ENCODE measurements around the gene MRM3. TPM values are rescaled to one million over a fixed set of nuclear protein-coding genes. Genes with fewer than 3 reads are reported as not detected.
A peak's percentile ranks its signal among the peaks of the same experiment; 100 is the strongest.

The MRM3 gene
- total and polyA plus RNA-seq, 7 donors: 17.2 to 36.2 (median 25.9) TPM

GRCh38 chr17:806781-807522 lies 24.8 kb downstream of the MRM3 start:
- intact Hi-C loops (cut with DNase I): no loop called here
- Histone ChIP-seq H3K9me3 (no peaks in the 10 kb centered on the region), H3K36me3 (ENCODE audit: insufficient read depth in 1 of 2, low read depth in 1 of 2) (peaks cover 0 to 16% of the 10 kb centered on the region in 2 donors), H3K4me1 (peaks cover 15% of the 10 kb centered on the region), H3K27ac (no peak overlapping the region), H3K27me3 (ENCODE audit: insufficient read depth in 3 of 3, low read length in 2 of 3) (no peaks in the 10 kb centered on the region), H3K4me3 (no peak overlapping the region)
- ATAC-seq (no peak), DNase-seq (no peak)
- 89 to 92% (median 90%) methylated on average over 33 of the region's 33 CpGs for WGBS, 3 donors
- TF ChIP-seq, protein P1, sequence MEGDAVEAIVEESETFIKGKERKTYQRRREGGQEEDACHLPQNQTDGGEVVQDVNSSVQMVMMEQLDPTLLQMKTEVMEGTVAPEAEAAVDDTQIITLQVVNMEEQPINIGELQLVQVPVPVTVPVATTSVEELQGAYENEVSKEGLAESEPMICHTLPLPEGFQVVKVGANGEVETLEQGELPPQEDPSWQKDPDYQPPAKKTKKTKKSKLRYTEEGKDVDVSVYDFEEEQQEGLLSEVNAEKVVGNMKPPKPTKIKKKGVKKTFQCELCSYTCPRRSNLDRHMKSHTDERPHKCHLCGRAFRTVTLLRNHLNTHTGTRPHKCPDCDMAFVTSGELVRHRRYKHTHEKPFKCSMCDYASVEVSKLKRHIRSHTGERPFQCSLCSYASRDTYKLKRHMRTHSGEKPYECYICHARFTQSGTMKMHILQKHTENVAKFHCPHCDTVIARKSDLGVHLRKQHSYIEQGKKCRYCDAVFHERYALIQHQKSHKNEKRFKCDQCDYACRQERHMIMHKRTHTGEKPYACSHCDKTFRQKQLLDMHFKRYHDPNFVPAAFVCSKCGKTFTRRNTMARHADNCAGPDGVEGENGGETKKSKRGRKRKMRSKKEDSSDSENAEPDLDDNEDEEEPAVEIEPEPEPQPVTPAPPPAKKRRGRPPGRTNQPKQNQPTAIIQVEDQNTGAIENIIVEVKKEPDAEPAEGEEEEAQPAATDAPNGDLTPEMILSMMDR (IDR thresholded peaks at IDR 0.05): no peak

- peaks cover 0 to 16% of the 10 kb centered on the region in 2 donors for H3K36me3 ChIP-seq (ENCODE audit: insufficient read depth in 1 of 2, low read depth in 1 of 2)
- no peaks in the 10 kb centered on the region for H3K9me3 ChIP-seq
- no peak overlapping the region for H3K4me3 ChIP-seq
- no peak overlapping the region for H3K27ac ChIP-seq
- WGBS, 3 donors: 90 to 92% (median 90%) methylated on average over 27 to 28 of the region's 28 CpGs
- intact Hi-C loops (cut with DNase I): no loop called here
- H3K4me1 ChIP-seq: peaks cover 8% of the 10 kb centered on the region
- TF ChIP-seq, protein P1 (IDR thresholded peaks at IDR 0.05): no peak
- ATAC-seq (no peak), DNase-seq (no peak)
- no peaks in the 10 kb centered on the region for H3K27me3 ChIP-seq (ENCODE audit: insufficient read depth in 3 of 3, low read length in 2 of 3)
Measured at GRCh38 chr17:807523-808294, 25.6 kb downstream of the MRM3 start.

DNA sequence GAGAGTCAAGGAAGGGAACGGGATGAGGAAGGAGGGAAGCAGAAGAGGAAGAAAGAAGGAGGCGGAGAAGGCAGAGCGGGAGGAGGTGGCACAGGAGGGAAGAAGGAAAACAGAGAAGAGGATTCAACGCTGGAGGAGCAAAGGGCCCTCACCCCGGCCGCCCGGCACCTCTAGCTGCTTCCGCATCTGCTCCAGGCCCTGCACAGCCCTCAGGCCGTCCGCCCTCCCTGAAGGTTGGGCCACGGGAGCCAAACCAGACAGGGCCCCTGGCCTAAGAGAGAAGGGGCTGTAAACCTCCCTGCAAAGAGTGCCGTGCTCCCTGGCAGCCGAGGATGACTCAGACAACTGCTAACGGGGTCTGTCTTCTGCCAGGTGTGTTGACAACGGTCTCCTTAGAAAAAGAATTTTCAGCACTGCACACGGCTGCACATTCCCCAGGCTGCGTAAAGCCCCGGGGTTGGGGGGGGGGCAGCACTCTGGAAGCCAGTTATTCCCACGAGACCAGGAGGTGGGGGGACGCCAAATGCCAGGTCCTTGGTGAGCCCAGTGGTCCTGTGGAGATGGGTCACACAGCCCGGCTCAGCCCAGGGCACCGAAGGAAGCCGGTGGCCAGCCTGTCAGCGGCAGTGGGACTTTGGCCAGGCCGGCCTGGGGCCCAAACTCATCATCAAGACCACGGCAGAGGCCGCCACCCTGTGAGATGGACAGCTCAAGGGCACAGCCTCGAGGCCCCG lies 29.1 kb downstream of the MRM3 start:
- Histone ChIP-seq H3K27ac (no peak overlapping the region), H3K4me3 (no peak overlapping the region), H3K9me3 (no peaks in the 10 kb centered on the region), H3K27me3 (ENCODE audit: insufficient read depth in 3 of 3, low read length in 2 of 3) (no peaks in the 10 kb centered on the region), H3K36me3 (ENCODE audit: insufficient read depth in 1 of 2, low read depth in 1 of 2) (peaks cover 0 to 14% of the 10 kb centered on the region in 2 donors), H3K4me1 (peaks cover 12% of the 10 kb centered on the region)
- intact Hi-C loops (cut with DNase I): no loop called here
- TF ChIP-seq, protein P1 (IDR thresholded peaks at IDR 0.05): no peak
- DNase-seq: no peak
- 85 to 88% (median 88%) methylated on average over 24 to 29 of the region's 29 CpGs for WGBS, 3 donors
- no peak for ATAC-seq

- TF ChIP-seq, protein P1 (IDR thresholded peaks at IDR 0.05): no peak
- Histone ChIP-seq H3K4me1 (peaks cover 12% of the 10 kb centered on the region), H3K9me3 (no peaks in the 10 kb centered on the region), H3K27ac (peak overlapping the region; percentile 65), H3K4me3 (no peak overlapping the region), H3K27me3 (ENCODE audit: insufficient read depth in 3 of 3, low read length in 2 of 3) (no peaks in the 10 kb centered on the region), H3K36me3 (ENCODE audit: insufficient read depth in 1 of 2, low read depth in 1 of 2) (peaks cover 0 to 26% of the 10 kb centered on the region in 2 donors)
- ATAC-seq: no peak
- no peak for DNase-seq
- 92 to 97% (median 95%) methylated on average over 14 of the region's 14 CpGs for WGBS, 3 donors
- intact Hi-C loops (cut with DNase I): no loop called here
Measured at GRCh38 chr17:812638-813204, 30.6 kb downstream of the MRM3 start.

Data from psoas muscle (tissue), 8 donors.